Hematopoietic multipotent progenitor cell treated with erythropoietin and hydrocortisone succinate and interleukin-3 and kit ligand, for 6 days (in vitro differentiated cells): Measurements from ENCODE around the gene ZNRF3.

Source experiments
- DNase-seq: peaks from one replicate; pipeline ENCODE4 v3.0.0-alpha.2; 2015

Gene ZNRF3

GRCh38 chr22:29098296-29098695 lies 214.9 kb downstream of the ZNRF3 start:
- DNase-seq, result no peak

- DNase-seq, result no peak
These were observed 218.9 kb downstream of the ZNRF3 start for GRCh38 chr22:29102300-29102699.

GRCh38 chr22:29103121-29103520 lies 219.7 kb downstream of the ZNRF3 start:
- DNase-seq, result no peak

GRCh38 chr22:29105468-29105867 lies 222.1 kb downstream of the ZNRF3 start:
- DNase-seq, result no peak

GRCh38 chr22:29106839-29107238 lies 223.5 kb downstream of the ZNRF3 start:
- no peak for DNase-seq
